Testis (tissue), 2 donors: Measurements from ENCODE around the gene ATAD3C.

Source experiments
- CTCF ChIP-seq, 3 experiments: fragments of 450-650 bp in 2 of 3; fragments of 200-600 bp in 1 of 3; sonication (generic) in 1 of 3; IDR thresholded peaks; one replicate each; pipeline ENCODE4 v1.5.1; 2016 to 2019; ENCODE audit warnings: antibody characterized with exemption in 3 of 3, mild to moderate bottlenecking in 2 of 3, moderate library complexity in 1 of 3
- POLR2A ChIP-seq: fragments of 450-650 bp; IDR thresholded peaks from one replicate; pipeline ENCODE4 v1.6.1; 2017; ENCODE audit warnings: antibody characterized with exemption, mild to moderate bottlenecking, moderate library complexity

GRCh38 chr1:1455366-1455884 lies 5.9 kb downstream of the ATAD3C start:
- TF ChIP-seq CTCF (IDR thresholded peaks at IDR 0.05) (no peak), POLR2A (no peak)
